Measurements from ENCODE around the gene KCTD16. TPM values are rescaled to one million over a fixed set of nuclear protein-coding genes. Genes with fewer than 3 reads are reported as not detected.

The KCTD16 gene
- total RNA-seq, 4 donors from 2014 or later: 0.03 TPM; not detected in 3

DNA sequence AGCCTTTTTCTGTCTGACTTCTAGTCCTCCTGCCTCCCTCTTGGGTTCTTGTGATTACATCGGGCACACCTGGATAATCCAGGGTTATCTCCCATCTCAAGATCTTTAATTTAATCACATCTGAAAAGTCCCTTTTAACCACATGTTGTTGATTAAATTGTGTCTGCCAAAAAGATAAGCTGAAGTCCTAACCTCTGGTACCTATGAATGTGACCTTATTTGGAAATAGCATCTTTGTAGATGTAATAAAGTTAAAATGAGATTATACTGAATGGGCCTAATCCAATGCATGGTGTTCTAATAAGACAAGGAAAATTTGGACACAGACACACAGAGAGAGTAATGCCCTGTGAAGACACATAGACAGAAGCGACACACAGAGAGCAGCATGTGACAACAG is 232.4 kb downstream of the KCTD16 start:
- no peaks in the 10 kb centered on the region for H3K9me3 ChIP-seq
- H3K27me3 ChIP-seq: no peaks in the 10 kb centered on the region
- no peak overlapping the region for H3K27ac ChIP-seq
- H3K4me3 ChIP-seq: no peak overlapping the region
- H3K36me3 ChIP-seq: no peaks in the 10 kb centered on the region
- DNase-seq (ENCODE audit: low spot score in 2 of 2): no peak
- TF ChIP-seq POLR2AphosphoS5 (IDR thresholded peaks at IDR 0.05) (no peak), POLR2A (IDR thresholded peaks at IDR 0.05) (no peak), EP300 (IDR thresholded peaks at IDR 0.05) (no peak)
- TF ChIP-seq, protein P1, sequence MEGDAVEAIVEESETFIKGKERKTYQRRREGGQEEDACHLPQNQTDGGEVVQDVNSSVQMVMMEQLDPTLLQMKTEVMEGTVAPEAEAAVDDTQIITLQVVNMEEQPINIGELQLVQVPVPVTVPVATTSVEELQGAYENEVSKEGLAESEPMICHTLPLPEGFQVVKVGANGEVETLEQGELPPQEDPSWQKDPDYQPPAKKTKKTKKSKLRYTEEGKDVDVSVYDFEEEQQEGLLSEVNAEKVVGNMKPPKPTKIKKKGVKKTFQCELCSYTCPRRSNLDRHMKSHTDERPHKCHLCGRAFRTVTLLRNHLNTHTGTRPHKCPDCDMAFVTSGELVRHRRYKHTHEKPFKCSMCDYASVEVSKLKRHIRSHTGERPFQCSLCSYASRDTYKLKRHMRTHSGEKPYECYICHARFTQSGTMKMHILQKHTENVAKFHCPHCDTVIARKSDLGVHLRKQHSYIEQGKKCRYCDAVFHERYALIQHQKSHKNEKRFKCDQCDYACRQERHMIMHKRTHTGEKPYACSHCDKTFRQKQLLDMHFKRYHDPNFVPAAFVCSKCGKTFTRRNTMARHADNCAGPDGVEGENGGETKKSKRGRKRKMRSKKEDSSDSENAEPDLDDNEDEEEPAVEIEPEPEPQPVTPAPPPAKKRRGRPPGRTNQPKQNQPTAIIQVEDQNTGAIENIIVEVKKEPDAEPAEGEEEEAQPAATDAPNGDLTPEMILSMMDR (IDR thresholded peaks at IDR 0.05): no peak
- no peaks in the 10 kb centered on the region for H3K4me1 ChIP-seq
- 74% methylated on average over 2 of the region's 2 CpGs for WGBS

DNA sequence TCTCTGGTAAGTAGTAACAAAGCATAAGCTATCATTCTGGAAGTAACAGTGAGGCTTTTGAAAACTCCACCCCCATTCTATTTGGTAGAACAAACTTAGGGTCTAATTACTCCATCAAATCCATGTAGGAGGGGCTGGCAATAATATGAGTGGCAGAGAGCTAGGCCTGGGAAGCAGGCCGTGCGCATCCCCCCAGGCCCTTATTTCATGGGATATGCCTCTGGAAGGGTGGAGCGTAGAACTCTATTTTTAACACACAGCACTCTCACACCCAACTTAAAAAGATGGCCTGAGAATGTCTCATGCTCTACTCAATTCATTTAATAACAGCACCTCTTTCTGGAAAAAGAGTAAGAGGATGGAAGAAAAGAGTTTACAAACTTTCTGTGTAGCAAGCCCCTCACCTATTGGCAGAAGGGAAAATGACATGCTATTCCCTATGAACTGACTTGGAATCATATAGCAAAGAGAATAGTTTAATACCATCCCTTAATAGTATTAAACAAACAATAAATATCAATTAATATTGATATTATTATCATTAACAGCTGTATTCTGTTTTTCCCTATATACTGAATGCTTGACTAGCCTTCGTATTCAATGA is 233.2 kb downstream of the KCTD16 start:
- no peak overlapping the region for H3K4me3 ChIP-seq
- no peaks in the 10 kb centered on the region for H3K36me3 ChIP-seq
- no peaks in the 10 kb centered on the region for H3K27me3 ChIP-seq
- H3K4me1 ChIP-seq: no peaks in the 10 kb centered on the region
- no peak overlapping the region for H3K27ac ChIP-seq
- DNase-seq (ENCODE audit: low spot score in 2 of 2): no peak
- 85% methylated on average over 4 of the region's 4 CpGs for WGBS
- TF ChIP-seq EP300 (IDR thresholded peaks at IDR 0.05) (no peak), POLR2AphosphoS5 (IDR thresholded peaks at IDR 0.05) (no peak), POLR2A (IDR thresholded peaks at IDR 0.05) (no peak)
- TF ChIP-seq, protein P1 (IDR thresholded peaks at IDR 0.05): no peak
- no peaks in the 10 kb centered on the region for H3K9me3 ChIP-seq

GRCh38 chr5:144404672-144405071 is 234.0 kb downstream of the KCTD16 start:
- Histone ChIP-seq H3K36me3 (no peaks in the 10 kb centered on the region), H3K27ac (no peak overlapping the region), H3K4me1 (no peaks in the 10 kb centered on the region), H3K9me3 (no peaks in the 10 kb centered on the region), H3K4me3 (no peak overlapping the region), H3K27me3 (no peaks in the 10 kb centered on the region)
- no peak for DNase-seq (ENCODE audit: low spot score in 2 of 2)
- WGBS: 84% methylated on average over 1 of the region's 1 CpG
- TF ChIP-seq POLR2AphosphoS5 (IDR thresholded peaks at IDR 0.05) (no peak), POLR2A (IDR thresholded peaks at IDR 0.05) (no peak), EP300 (IDR thresholded peaks at IDR 0.05) (no peak)
- TF ChIP-seq, protein P1 (IDR thresholded peaks at IDR 0.05): no peak

GRCh38 chr5:144405991-144406390 is 235.3 kb downstream of the KCTD16 start:
- WGBS: 43% methylated on average over 3 of the region's 3 CpGs
- no peak for TF ChIP-seq POLR2A (IDR thresholded peaks at IDR 0.05)
- TF ChIP-seq POLR2AphosphoS5 (IDR thresholded peaks at IDR 0.05): no peak
- Histone ChIP-seq H3K27ac (no peak overlapping the region), H3K4me3 (no peak overlapping the region), H3K9me3 (no peaks in the 10 kb centered on the region), H3K4me1 (no peaks in the 10 kb centered on the region), H3K27me3 (no peaks in the 10 kb centered on the region), H3K36me3 (no peaks in the 10 kb centered on the region)
- no peak for DNase-seq (ENCODE audit: low spot score in 2 of 2)

GRCh38 chr5:144406442-144406841 is 235.8 kb downstream of the KCTD16 start:
- Histone ChIP-seq H3K4me1 (no peaks in the 10 kb centered on the region), H3K27ac (no peak overlapping the region), H3K36me3 (no peaks in the 10 kb centered on the region), H3K4me3 (no peak overlapping the region), H3K9me3 (no peaks in the 10 kb centered on the region), H3K27me3 (no peaks in the 10 kb centered on the region)
- WGBS: 74% methylated on average over 7 of the region's 7 CpGs
- no peak for DNase-seq (ENCODE audit: low spot score in 2 of 2)
- no peak for TF ChIP-seq EP300 (IDR thresholded peaks at IDR 0.05)

- Histone ChIP-seq H3K4me1 (no peaks in the 10 kb centered on the region), H3K9me3 (no peaks in the 10 kb centered on the region), H3K27me3 (no peaks in the 10 kb centered on the region), H3K27ac (no peak overlapping the region), H3K36me3 (no peaks in the 10 kb centered on the region), H3K4me3 (no peak overlapping the region)
- DNase-seq (ENCODE audit: low spot score in 2 of 2): no peak
- 75% methylated on average over 4 of the region's 4 CpGs for WGBS
- TF ChIP-seq POLR2AphosphoS5 (IDR thresholded peaks at IDR 0.05): no peak
- TF ChIP-seq EP300 (IDR thresholded peaks at IDR 0.05): no peak
- TF ChIP-seq, protein P1 (IDR thresholded peaks at IDR 0.05): no peak
- no peak for TF ChIP-seq POLR2A (IDR thresholded peaks at IDR 0.05)
Measured at GRCh38 chr5:144414202-144415029, 243.7 kb downstream of the KCTD16 start.

Measured in suprapubic skin (tissue), 4 donors.